HG03565 (cell line): ENCODE results near the gene PTPRQ.
"Not testable (repeated sequence)": the region's sequence is repeated elsewhere in the genome, so short reads cannot be mapped to it uniquely, and the experiment has no call there.

Experiments
- ATAC-seq: cut with Tn5 transposase; IDR thresholded peaks from one replicate; pipeline ENCODE4 v1.9.1; 2021; ENCODE audit warnings: mild to moderate bottlenecking, moderate library complexity; ENCODE audit not compliant: unreplicated experiment

PTPRQ gene

GRCh38 chr12:80634903-80635302, 190.9 kb downstream of the PTPRQ start:
- no peak for ATAC-seq

DNA sequence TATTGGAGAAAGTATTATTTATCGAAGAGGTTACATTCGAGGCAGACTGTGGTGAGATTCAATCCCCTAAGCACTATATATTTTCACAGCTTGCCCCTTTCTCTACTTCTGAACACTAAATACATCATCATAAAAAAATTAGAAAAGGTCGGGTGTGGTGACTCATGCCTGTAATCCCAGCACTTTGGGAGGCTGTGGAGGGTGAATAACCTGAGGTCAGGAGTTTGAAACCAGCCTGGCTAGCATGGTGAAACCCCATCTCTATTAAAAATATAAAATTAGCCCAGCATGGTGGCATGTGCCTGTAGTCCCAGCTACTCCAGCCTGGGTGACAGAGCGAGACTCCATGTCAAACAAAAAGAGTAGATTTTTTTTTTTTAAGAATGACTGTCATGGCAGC, 192.8 kb downstream of the PTPRQ start:
- ATAC-seq: no peak

- no peak for ATAC-seq
Observed at GRCh38 chr12:80641936-80642335, 197.9 kb downstream of the PTPRQ start.

DNA sequence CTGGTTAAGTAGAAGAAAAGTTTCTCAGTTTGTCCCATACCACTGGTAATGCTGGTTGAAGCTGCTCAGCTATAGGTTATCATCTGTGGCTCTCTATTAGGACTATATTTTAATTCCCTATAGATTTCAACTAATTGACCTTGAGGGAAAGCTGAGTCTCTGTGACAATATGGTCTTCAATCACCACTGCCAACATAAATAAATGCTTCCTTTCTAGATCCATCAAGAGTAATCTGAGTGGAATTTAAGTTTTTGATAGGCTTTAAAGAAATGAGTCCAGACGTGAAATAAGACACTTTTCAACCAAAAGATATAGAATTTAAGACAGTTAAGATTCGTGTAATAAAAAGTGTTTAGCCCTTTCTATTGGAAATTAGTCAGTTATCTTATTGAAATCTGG, 199.9 kb downstream of the PTPRQ start:
- ATAC-seq: no peak

- no peak for ATAC-seq
Observed at GRCh38 chr12:80648881-80649280, 204.8 kb downstream of the PTPRQ start.

DNA sequence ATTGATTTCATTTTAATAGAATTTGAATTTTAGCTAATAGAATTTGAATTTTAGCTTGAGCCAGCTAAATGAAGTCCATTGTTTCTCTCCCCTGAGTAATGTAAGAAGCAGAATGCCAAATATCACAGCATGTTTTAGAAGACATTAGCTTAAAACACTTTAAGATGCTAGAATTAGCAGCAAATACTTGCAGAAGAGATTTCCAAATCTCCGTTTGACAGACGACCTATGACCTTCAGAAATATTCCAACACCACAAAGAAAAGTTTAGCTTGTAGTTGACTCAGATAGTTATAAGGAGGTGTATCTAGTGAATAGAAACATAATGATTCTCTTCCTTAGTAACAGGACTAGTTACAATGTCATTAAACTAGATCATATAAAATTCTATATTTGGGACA, 211.7 kb downstream of the PTPRQ start:
- ATAC-seq: no peak

DNA sequence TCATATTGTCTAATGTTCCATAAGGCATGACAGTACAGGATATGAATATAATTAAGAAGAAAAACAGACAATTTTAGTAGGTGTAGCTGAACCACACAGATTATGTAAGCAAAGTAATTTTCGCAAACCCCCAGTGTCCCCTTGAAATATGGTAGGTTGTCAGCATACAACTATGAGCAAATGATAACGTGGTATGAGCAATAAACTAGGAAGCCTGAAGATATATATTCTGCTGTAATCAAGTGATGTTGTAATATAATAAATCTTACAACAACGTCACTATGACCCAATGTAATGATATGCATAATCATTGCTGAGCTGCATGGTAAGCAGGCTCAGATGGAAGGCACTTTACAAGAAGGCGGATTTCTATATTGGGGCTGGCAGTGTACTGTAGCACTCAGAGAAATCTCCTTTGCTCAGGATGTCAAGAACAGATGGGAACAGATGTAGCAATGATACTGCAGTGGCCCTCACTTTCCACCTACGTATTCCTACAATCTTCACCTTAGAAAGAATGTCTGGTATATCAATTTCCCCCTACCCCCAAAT, 215.6 kb downstream of the PTPRQ start:
- ATAC-seq: no peak

DNA sequence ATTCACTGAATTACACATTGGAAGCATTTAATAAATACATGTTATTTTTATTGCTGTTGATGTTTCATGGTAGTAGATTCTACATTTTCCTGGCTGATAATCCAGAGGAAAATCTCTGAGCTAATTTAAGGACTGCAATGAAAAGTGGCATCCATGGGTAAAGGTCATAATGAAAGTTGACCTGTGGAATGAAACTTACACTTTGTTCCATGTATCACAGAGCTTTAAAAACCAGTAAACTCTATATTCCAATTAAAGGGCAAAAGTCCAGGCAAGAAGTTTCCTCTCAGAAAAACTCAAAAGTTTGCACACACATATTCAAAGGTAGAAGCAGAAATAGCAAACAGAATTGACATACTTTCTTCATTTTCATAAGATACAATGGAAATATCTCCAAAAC, 218.6 kb downstream of the PTPRQ start:
- ATAC-seq: no peak

DNA sequence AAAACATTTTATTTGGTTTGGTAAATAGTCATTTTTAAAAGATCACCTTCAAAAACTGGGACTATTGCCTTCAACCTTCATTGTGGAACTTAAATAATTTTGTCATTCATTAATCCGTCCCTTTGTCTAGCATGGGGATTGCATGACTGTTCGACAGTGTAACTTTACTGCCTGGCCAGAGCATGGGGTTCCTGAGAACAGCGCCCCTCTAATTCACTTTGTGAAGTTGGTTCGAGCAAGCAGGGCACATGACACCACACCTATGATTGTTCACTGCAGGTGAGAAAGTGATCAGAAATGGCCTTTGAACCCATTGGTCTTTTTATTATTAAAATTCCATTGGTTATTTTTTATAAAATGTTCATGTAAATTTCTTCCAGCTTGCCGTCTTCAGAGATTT, 226.2 kb downstream of the PTPRQ start:
- ATAC-seq: no peak

- not testable (repeated sequence) for ATAC-seq
Observed at GRCh38 chr12:80676042-80676636, 232.1 kb downstream of the PTPRQ start.

- ATAC-seq: no peak
Observed at GRCh38 chr12:80676856-80677255, 232.8 kb downstream of the PTPRQ start.

- no peak for ATAC-seq
Observed at GRCh38 chr12:80677994-80678393, 234.0 kb downstream of the PTPRQ start.

- ATAC-seq: no peak
Observed at GRCh38 chr12:80679346-80680131, 235.5 kb downstream of the PTPRQ start.

DNA sequence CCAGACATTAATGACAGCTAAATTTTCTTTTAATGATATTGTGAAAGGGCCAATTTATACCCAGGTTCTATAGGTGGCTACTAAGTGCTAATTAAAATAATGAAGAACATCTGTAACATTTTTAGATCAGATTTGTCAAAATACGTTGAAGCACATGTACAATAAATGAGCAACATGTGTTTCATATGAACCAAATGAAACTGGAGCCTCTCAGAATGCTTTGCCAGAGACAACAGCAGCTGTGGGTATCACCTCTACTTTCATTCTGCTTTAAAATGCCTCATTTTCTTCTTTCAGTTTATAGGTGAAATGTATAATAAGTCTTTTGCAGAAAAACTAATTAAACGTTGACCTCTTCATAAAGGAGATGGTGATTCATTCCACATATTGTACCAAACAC, 237.3 kb downstream of the PTPRQ start:
- no peak for ATAC-seq

DNA sequence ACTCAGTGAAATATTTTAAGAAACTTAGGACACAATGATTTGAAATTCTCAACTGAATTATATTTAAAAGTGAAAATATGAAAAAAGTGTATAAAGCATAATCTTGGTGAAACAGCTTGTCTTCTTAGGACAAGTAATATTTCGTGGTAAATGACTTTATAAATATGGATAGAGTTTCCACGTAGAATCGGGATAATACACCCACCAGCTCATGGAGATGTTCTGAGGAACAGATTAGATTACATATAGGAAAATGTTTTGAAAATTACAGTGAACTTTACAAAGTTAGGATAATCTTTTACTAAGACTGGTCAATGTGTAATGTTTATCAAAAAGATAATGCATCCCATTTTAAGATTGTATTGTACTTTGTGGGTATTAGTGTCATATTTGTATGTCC, 237.8 kb downstream of the PTPRQ start:
- no peak for ATAC-seq

DNA sequence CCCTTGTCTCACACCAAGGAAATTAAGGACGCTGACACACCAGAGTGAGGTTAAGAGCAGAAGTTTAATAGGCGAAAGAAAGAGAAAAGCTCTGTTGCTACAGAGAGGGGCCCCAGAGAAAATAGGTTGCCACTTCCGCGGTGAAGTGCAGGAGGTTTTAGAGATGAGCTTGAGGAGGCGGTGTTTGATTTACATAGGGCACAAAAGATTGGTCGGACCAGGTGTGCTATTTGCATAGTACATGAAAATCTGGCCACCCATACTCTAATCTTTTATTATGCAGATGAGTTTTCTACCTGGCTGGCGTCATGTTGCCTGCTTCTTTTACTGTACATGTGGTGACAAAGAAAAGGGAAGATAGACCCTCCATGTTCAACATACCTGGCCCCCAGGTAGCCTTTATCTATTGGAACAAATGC, 240.1 kb downstream of the PTPRQ start:
- ATAC-seq: no peak

DNA sequence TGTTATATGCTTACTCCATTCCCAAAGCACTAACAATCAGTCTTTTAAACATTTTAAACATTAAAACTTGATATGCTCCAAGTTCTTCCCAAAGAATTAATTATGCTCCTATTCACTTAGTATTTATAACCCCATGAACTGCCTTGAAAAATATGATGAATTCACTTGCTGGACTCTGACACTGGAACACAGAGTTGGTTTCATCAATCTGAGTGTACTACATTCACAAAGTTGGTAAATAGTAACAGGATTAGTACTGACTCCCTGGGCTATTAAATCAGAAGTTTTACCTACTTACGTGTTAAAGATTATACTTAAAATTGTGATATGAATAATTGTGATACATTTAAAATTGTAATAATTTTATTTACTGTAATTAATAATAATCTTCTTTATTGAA, 246.1 kb downstream of the PTPRQ start:
- ATAC-seq: no peak

- no peak for ATAC-seq
Observed at GRCh38 chr12:80690513-80690912, 246.5 kb downstream of the PTPRQ start.

GRCh38 chr12:80692114-80692513, 248.1 kb downstream of the PTPRQ start:
- no peak for ATAC-seq

- ATAC-seq: no peak
Observed at GRCh38 chr12:80697270-80697887, 253.3 kb downstream of the PTPRQ start.

- no peak for ATAC-seq
Observed at GRCh38 chr12:80698256-80698655, 254.2 kb downstream of the PTPRQ start.
